GM21526 (cell line): ENCODE measurements around the gene OLFML1.

Experiments
- ATAC-seq: cut with Tn5 transposase; IDR thresholded peaks from one replicate; pipeline ENCODE4 v1.9.1; 2021; ENCODE audit warnings: moderate library complexity; ENCODE audit not compliant: unreplicated experiment, low FRiP score

The OLFML1 gene

DNA sequence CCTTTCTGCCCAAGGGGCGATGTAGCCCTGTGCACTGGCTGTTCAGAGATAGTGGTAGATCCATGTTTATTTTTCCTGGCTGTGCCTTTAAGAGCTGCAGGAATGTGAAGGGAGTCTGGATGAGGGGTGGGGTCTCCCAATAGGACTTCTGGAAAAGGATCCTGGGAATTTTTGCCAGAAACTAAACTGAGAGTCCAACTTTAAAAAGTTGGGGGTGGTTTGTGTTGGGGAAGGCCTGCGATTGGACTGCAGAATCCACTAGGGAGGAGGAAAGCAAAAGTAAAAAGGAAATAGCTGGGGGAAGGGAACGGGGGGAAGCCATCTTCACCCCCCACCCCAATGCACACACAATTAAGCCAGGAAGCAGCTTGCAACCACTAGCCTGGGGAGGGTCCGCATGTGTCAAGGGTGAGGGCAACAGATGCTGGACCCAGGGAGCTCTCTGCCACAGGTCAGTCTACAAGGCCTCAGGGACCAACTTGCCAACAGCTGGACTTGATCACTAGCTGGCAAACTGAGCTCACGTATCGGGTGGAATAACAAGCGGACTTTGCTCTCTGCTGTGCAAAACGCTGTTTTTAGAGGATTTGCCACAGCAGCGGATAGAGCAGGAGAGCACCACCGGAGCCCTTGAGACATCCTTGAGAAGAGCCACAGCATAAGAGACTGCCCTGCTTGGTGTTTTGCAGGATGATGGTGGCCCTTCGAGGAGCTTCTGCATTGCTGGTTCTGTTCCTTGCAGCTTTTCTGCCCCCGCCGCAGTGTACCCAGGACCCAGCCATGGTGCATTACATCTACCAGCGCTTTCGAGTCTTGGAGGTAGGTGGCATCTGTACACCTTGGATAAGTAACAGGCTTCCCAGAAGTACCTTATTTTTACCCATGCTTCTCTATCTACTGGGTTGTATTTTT is at the start of gene OLFML1:
Gene OLFML1 (plus strand): TSS at position 321 of the 912 bp plus-strand sequence. CDS start 370 bp downstream, at position 691.
- no peak for ATAC-seq

GRCh38 chr11:7436146-7436545 is 49.2 kb upstream of the OLFML1 start:
- no peak for ATAC-seq

DNA sequence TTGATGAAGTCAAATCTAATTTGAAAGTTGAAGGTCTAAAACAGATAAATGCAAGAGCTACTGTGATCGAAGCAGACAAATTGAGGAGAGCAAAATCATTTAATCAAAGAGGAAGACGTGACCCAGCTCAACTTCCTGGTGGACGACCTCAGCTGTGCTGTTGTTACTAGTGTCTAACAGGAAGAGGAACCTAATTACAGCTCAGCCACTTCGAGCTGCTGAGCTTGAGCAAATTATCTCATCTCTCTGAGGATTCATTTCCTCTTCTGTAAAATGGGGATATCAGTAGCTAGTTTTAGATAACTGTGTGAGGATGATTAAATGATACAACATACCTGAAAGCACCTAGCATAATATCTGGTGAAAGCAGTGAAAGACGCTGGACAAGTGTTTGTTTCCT is 48.6 kb upstream of the OLFML1 start:
- ATAC-seq: peak; percentile 85

- ATAC-seq: no peak
These were observed 47.6 kb upstream of the OLFML1 start for GRCh38 chr11:7437696-7438095.

GRCh38 chr11:7439746-7440320 is 45.5 kb upstream of the OLFML1 start:
- ATAC-seq: no peak

- ATAC-seq: peak; percentile 89
These were observed 42.6 kb upstream of the OLFML1 start for GRCh38 chr11:7442588-7443215.

DNA sequence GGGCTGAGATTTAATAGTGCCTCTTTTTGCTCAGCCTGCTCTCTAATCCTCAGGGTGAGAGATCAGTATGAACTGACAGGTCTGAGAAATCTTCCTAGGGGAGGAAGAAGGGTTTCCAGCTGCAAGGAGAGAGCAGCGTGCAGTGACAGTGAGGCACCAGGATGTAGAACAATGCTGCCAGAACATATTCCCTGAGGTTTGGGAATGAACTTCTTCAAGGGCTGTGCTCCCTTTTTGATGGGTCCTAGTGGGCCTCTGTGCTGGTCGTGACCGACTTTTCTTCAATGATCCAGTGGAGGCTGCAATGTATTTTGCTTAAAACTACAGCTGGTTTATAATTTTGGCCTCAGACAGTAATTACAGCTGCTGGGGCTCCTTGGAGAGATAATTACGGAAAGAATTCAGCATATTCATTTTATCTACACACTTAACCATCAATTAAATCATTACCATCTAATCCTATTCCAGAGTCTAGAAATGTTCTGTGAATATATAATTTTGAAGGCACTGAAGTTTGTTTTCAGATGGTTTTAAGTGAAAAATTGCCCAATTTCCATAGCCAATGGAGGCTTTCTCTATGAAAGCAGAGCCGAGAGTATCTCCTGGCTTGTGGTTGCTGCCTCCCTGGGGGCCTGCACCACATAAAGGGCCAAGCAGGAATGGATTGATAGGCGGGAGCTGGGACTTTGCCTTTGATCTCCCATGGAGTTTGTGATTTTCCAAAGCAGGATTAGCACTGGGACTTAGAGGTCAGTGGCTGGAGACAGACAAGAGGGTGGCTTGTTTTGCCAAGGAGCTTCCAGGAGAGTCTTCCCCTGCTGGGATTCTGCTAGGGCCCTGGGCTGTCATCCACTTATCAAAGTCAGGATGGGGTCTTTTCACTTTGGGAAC is 41.0 kb upstream of the OLFML1 start:
- no peak for ATAC-seq

- ATAC-seq: no peak
These were observed 39.7 kb upstream of the OLFML1 start for GRCh38 chr11:7445564-7445963.

DNA sequence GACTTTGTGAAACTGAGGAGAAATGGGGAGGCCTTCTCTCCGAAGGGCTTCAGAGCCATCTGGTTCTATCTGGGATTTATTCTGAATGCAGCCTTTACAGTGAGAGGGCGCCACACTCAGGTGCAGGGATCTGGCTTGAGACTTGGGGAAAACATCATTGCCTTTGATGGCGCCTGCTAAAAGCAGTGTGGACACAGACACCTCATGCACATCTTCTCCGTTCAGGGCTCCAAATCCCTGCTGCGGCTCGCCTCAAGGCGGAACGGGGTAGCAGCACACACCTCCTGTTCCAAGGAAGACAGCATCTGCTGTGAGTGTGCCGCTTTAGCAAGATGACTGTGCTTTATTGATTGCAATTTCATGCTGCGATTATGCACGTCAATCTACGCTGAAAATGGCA is 37.1 kb upstream of the OLFML1 start:
- no peak for ATAC-seq

- no peak for ATAC-seq
These were observed 36.0 kb upstream of the OLFML1 start for GRCh38 chr11:7449211-7449840.

- ATAC-seq: no peak
These were observed 35.5 kb upstream of the OLFML1 start for GRCh38 chr11:7449841-7450214.

GRCh38 chr11:7450836-7451235 is 34.5 kb upstream of the OLFML1 start:
- no peak for ATAC-seq

DNA sequence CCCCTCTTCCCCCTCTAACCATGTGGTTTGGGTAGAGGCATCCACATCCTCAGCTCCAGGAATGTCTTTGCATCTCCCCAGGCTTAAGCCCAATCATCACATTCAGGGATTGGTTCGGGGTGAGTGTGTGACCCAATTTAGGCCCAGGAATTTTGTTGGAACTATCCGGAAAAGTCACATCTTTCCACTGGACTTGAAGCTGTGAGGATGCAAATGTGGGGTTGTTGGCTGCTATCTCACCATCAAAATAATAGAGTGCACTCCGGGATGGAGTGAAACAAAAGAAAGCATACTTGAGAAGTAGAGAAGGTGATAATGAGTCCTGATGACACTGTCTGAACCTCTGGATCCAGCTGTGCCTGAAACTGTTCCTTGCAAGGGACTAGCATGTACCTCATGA is 33.8 kb upstream of the OLFML1 start:
- ATAC-seq: no peak

- ATAC-seq: no peak
These were observed 33.3 kb upstream of the OLFML1 start for GRCh38 chr11:7451952-7452494.

GRCh38 chr11:7454854-7455253 is 30.5 kb upstream of the OLFML1 start:
- ATAC-seq: no peak

- ATAC-seq: no peak
These were observed 28.1 kb upstream of the OLFML1 start for GRCh38 chr11:7457211-7457610.

DNA sequence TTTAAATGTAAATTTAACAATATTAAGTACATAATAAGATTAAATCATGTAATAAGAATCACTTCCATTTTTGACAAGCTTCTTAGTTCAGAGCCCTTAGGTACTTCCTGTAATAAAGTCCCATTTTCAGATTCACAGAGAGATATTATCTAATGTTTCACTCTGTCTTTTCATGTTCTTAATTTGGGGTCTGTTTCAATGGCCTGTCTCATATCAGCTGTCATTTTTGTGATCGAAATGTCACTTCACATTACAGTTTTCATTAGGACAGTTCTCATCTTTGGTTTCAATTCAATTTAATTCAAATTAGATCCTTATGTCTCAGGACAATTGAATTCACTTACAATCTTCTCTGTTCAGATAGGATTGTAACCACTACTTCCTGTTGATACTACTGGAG is 22.6 kb upstream of the OLFML1 start:
- ATAC-seq: no peak

DNA sequence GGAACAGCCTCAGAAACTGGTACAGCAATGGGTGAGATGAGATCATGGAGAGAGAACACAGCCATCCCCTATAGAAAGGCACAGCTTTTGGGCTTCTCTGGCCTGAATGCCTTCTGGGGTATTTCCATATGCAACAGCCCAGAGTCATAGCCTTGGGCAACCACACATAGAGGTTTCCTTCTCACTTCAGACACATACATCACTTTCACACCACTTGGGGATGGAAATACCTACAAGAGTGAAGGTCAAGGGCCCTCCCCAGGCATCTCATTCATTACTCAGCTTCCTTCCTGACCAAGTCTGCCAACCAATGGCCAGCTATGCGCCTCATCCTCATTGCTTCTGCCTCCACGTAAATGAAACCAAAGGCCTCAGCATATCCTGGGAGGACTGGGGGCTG is 17.7 kb upstream of the OLFML1 start:
- ATAC-seq: no peak

DNA sequence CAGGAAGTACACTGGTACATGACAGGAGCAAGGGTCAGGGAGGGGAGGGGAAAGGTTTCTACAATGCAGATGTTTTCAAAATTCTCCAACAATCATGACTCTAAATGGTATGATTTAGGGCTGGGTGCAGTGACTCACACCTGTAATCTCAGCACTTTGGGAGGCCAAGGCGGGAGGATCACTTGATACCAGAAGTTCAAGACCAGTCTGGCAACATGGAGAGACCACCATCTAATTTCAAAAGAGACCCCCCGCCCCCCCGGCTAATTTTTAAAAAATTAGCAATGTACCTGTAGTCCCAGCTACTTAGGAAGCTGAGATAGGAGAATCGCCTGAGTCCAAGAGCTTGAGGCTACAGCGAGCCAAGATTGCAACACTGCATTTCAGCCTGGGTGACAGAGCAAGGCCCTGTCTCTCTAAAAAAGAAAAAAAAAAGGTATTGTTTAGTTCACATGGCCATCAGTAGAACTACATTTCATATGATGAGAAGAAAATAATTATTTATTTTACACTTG is 15.9 kb upstream of the OLFML1 start:
- ATAC-seq: no peak

- no peak for ATAC-seq
These were observed 14.2 kb upstream of the OLFML1 start for GRCh38 chr11:7471071-7471470.
